ENCODE measurements around the gene PTEN. TPM values are rescaled to one million over a fixed set of nuclear protein-coding genes. Genes with fewer than 3 reads are reported as not detected.

Gene PTEN
- total RNA-seq, 1 donor from 2014 or later, result 101 TPM

GRCh38 chr10:87991946-87992345 lies 128.5 kb downstream of the PTEN start:
- no peaks in the 10 kb centered on the region for H3K27me3 ChIP-seq (ENCODE audit: low read depth)
- H3K9me3 ChIP-seq, result no peaks in the 10 kb centered on the region
- no peak overlapping the region for H3K27ac ChIP-seq
- no peak for ATAC-seq
- no peaks in the 10 kb centered on the region for H3K4me1 ChIP-seq
- intact Hi-C loops (cut with DNase I), result no loop called here
- H3K4me3 ChIP-seq, result no peak overlapping the region
- no peak for DNase-seq
- TF ChIP-seq CTCF (IDR thresholded peaks at IDR 0.05), result no peak
- H3K36me3 ChIP-seq, result no peaks in the 10 kb centered on the region

- DNase-seq (no peak), ATAC-seq (no peak)
- Histone ChIP-seq H3K9me3 (no peaks in the 10 kb centered on the region), H3K27me3 (ENCODE audit: low read depth) (no peaks in the 10 kb centered on the region), H3K27ac (no peak overlapping the region), H3K36me3 (no peaks in the 10 kb centered on the region), H3K4me3 (no peak overlapping the region), H3K4me1 (no peaks in the 10 kb centered on the region)
- intact Hi-C loops (cut with DNase I), result no loop called here
- TF ChIP-seq CTCF (IDR thresholded peaks at IDR 0.05), result no peak
These were observed 141.0 kb downstream of the PTEN start for GRCh38 chr10:88004451-88004850.

- H3K4me1 ChIP-seq, result no peaks in the 10 kb centered on the region
- TF ChIP-seq CTCF (IDR thresholded peaks at IDR 0.05), result no peak
- intact Hi-C loops (cut with DNase I), result no loop called here
- H3K27ac ChIP-seq, result no peak overlapping the region
- H3K9me3 ChIP-seq, result no peaks in the 10 kb centered on the region
- ATAC-seq (no peak), DNase-seq (no peak)
- H3K36me3 ChIP-seq, result no peaks in the 10 kb centered on the region
- no peaks in the 10 kb centered on the region for H3K27me3 ChIP-seq (ENCODE audit: low read depth)
- H3K4me3 ChIP-seq, result no peak overlapping the region
These were observed 142.8 kb downstream of the PTEN start for GRCh38 chr10:88006261-88006660.

GRCh38 chr10:88008866-88009470 lies 145.5 kb downstream of the PTEN start:
- TF ChIP-seq CTCF (IDR thresholded peaks at IDR 0.05), result no peak

GRCh38 chr10:88012641-88013040 lies 149.2 kb downstream of the PTEN start:
- intact Hi-C loops (cut with DNase I), result no loop called here
- peaks cover 6% of the 10 kb centered on the region for H3K4me1 ChIP-seq
- H3K27ac ChIP-seq, result no peak overlapping the region
- H3K4me3 ChIP-seq, result no peak overlapping the region
- H3K9me3 ChIP-seq, result no peaks in the 10 kb centered on the region
- DNase-seq, result no peak
- H3K36me3 ChIP-seq, result no peaks in the 10 kb centered on the region
- peak; percentile 74 to 92 for ATAC-seq
- TF ChIP-seq CTCF (IDR thresholded peaks at IDR 0.05), result no peak
- no peaks in the 10 kb centered on the region for H3K27me3 ChIP-seq (ENCODE audit: low read depth)

More at GRCh38 chr10:88008866-88009470, 145.5 kb downstream of the PTEN start:
- intact Hi-C loops (cut with DNase I), result no loop called here
- Histone ChIP-seq H3K27ac (no peak overlapping the region), H3K4me3 (no peak overlapping the region), H3K4me1 (peaks cover 6% of the 10 kb centered on the region), H3K9me3 (no peaks in the 10 kb centered on the region), H3K27me3 (ENCODE audit: low read depth) (no peaks in the 10 kb centered on the region), H3K36me3 (no peaks in the 10 kb centered on the region)
- DNase-seq (no peak), ATAC-seq (no peak)

Data from lower lobe of right lung (tissue), 2 donors.